ENCODE measurements around the gene DPP6. TPM values are rescaled to one million over a fixed set of nuclear protein-coding genes. Genes with fewer than 3 reads are reported as not detected.
A peak's percentile ranks its signal among the peaks of the same experiment; 100 is the strongest.

DPP6 gene
- total RNA-seq, 1 donor from 2014 or later: 0.39 TPM

- peaks cover 13% of the 10 kb centered on the region for H3K27me3 ChIP-seq
- no peak overlapping the region for H3K27ac ChIP-seq
- no peaks in the 10 kb centered on the region for H3F3A ChIP-seq (ENCODE audit: low read depth)
- Mint-ChIP-seq H3K4me1 (peaks cover 4% of the 10 kb centered on the region), H3K27me3 (ENCODE audit: insufficient read depth, low read depth) (peaks cover 4% of the 10 kb centered on the region), H3K36me3 (no peaks in the 10 kb centered on the region), H3K27ac (no peak overlapping the region), H3K4me3 (no peak overlapping the region), H3K9me3 (peaks cover 11% of the 10 kb centered on the region)
- peak overlapping the region; percentile 92 for H2AFZ ChIP-seq (replicated peaks)
- H3K9me3 ChIP-seq (ENCODE audit: low read depth): no peaks in the 10 kb centered on the region
- no peak overlapping the region for H3K4me3 ChIP-seq
- no peaks in the 10 kb centered on the region for H4K20me1 ChIP-seq (ENCODE audit: low read depth)
- H3K36me3 ChIP-seq: no peaks in the 10 kb centered on the region
- no peak overlapping the region for H3K9ac ChIP-seq
- DNase-seq (ENCODE audit: low spot score): no peak
- H3K4me2 ChIP-seq: peak overlapping the region; percentile 66
- TF ChIP-seq CTCF (IDR thresholded peaks at IDR 0.05): no peak
- no peak for TF ChIP-seq EZH2phosphoT487 (IDR thresholded peaks at IDR 0.05)
- TF ChIP-seq EZH2 (IDR thresholded peaks at IDR 0.05): no peak
- H3K79me2 ChIP-seq (ENCODE audit: low read depth): no peaks in the 10 kb centered on the region
- H3K4me1 ChIP-seq: no peaks in the 10 kb centered on the region
Measured at GRCh38 chr7:154914308-154914995, 862.3 kb downstream of the DPP6 start.

GRCh38 chr7:154914996-154915380, 862.8 kb downstream of the DPP6 start:
- H3K27ac ChIP-seq: no peak overlapping the region
- Mint-ChIP-seq H3K27me3 (ENCODE audit: insufficient read depth, low read depth) (peaks cover 4% of the 10 kb centered on the region), H3K9me3 (peaks cover 10% of the 10 kb centered on the region), H3K36me3 (no peaks in the 10 kb centered on the region), H3K4me3 (no peak overlapping the region), H3K4me1 (peaks cover 4% of the 10 kb centered on the region), H3K27ac (no peak overlapping the region)
- no peak for DNase-seq (ENCODE audit: low spot score)
- H3K36me3 ChIP-seq: no peaks in the 10 kb centered on the region
- peaks cover 13% of the 10 kb centered on the region for H3K27me3 ChIP-seq
- no peaks in the 10 kb centered on the region for H3K4me1 ChIP-seq
- TF ChIP-seq EZH2 (IDR thresholded peaks at IDR 0.05): no peak
- TF ChIP-seq CTCF (IDR thresholded peaks at IDR 0.05): peak; percentile 22
- no peak for TF ChIP-seq EZH2phosphoT487 (IDR thresholded peaks at IDR 0.05)
- H3K4me3 ChIP-seq: no peak overlapping the region
- H2AFZ ChIP-seq (replicated peaks): no peak overlapping the region
- no peak overlapping the region for H3K4me2 ChIP-seq
- H3K9ac ChIP-seq: no peak overlapping the region
- no peaks in the 10 kb centered on the region for H3K9me3 ChIP-seq (ENCODE audit: low read depth)
- H3K79me2 ChIP-seq (ENCODE audit: low read depth): no peaks in the 10 kb centered on the region
- no peaks in the 10 kb centered on the region for H3F3A ChIP-seq (ENCODE audit: low read depth)
- no peaks in the 10 kb centered on the region for H4K20me1 ChIP-seq (ENCODE audit: low read depth)

GRCh38 chr7:154915600-154915999, 863.4 kb downstream of the DPP6 start:
- TF ChIP-seq EZH2 (IDR thresholded peaks at IDR 0.05) (no peak), CTCF (IDR thresholded peaks at IDR 0.05) (no peak), EZH2phosphoT487 (IDR thresholded peaks at IDR 0.05) (no peak)
- peaks cover 10% of the 10 kb centered on the region for H3K9me3 Mint-ChIP-seq
- no peaks in the 10 kb centered on the region for H3K4me1 ChIP-seq
- H3K9ac ChIP-seq: no peak overlapping the region
- no peaks in the 10 kb centered on the region for H3K9me3 ChIP-seq (ENCODE audit: low read depth)
- no peaks in the 10 kb centered on the region for H3K36me3 ChIP-seq
- peaks cover 4% of the 10 kb centered on the region for H3K4me1 Mint-ChIP-seq
- H3K79me2 ChIP-seq (ENCODE audit: low read depth): no peaks in the 10 kb centered on the region
- H3K27ac Mint-ChIP-seq: no peak overlapping the region
- H3K4me3 Mint-ChIP-seq: no peak overlapping the region
- H3K36me3 Mint-ChIP-seq: no peaks in the 10 kb centered on the region
- no peaks in the 10 kb centered on the region for H3F3A ChIP-seq (ENCODE audit: low read depth)
- H4K20me1 ChIP-seq (ENCODE audit: low read depth): no peaks in the 10 kb centered on the region
- H2AFZ ChIP-seq (replicated peaks): no peak overlapping the region
- no peak overlapping the region for H3K4me3 ChIP-seq
- H3K27me3 ChIP-seq: peaks cover 13% of the 10 kb centered on the region
- DNase-seq (ENCODE audit: low spot score): no peak
- H3K27ac ChIP-seq: no peak overlapping the region
- H3K4me2 ChIP-seq: no peak overlapping the region
- H3K27me3 Mint-ChIP-seq (ENCODE audit: insufficient read depth, low read depth): peaks cover 4% of the 10 kb centered on the region

Measured in neural progenitor cell (in vitro differentiated cells).